CD4-positive, alpha-beta T cell treated with Interferon alpha-2 for 1 hour (primary cell): ENCODE measurements around the gene MCOLN1.

Experiments
- DNase-seq, 2 donors: peaks; one replicate each; pipeline ENCODE4 v3.0.0-alpha.2; 2020 to 2022

Gene MCOLN1

DNA sequence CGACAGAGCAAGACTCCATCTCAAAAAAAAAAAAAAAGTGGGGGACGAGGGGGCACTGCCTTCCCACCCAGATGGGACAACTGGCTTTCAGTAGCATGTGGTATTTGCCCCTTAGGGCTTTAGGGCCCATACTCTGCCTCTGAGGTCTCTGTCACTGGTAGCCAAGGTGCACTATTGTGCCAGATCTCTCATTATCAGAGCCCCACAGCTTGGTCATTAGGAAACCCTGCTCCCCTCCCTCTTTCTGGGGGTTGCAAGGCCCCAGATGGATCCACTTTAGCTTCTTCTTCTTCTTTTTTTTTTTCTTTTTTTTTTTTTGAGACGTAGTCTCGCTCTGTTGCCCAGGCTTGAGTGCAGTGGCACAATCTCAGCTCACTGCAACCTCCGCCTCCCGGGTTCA lies 17.7 kb upstream of the MCOLN1 start:
- DNase-seq, result no peak

GRCh38 chr19:7505288-7505681 lies 17.1 kb upstream of the MCOLN1 start:
- DNase-seq, result no peak

- DNase-seq, result no peak
Measured at GRCh38 chr19:7505682-7506384, 16.6 kb upstream of the MCOLN1 start.

DNA sequence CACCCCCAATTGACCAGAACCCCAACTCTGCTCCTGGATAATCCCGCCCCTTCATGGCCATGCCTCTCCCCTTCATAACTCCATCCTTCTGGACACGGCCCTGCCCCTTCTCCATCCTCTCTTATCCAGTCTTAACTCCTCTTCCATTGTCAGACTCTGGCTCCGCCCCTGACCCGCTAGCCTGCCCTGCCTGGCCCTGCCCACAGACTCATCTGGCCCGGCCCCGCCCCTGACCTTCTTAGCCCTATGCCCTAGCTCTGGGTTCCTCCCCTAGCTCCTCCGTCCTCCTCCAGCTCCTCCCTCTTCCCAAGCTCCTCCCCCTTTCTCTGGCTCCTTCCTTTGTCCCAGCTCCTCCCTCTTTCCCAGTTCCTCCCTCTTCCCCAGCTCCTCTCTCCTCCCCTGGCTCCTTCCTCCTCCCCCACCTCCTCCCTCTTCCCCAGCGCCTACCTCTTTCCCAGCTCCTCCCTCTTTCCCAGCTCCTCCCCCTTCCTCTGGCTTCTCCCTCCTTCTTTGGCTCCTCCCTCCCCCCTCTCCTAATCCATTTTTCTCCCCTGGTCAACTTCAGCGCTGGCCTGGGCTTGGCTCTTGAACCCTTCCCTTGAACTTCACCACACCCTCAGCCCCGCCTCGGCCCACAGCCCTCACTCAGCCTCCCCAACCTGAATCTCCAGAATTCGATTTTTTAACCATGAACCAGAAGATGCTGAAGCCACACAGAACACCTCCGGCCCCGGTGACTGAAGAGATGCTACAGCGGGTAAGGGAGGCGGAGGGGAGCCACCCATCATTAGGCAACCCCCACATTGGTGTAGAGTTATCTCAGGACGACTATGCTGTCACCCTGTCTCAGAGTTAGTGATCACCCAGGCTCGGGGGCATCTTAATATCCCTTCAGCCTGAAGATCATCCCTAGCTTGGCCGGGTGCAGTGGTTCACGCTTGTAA lies 15.8 kb upstream of the MCOLN1 start:
- peak; percentile 41 to 71 for DNase-seq

DNA sequence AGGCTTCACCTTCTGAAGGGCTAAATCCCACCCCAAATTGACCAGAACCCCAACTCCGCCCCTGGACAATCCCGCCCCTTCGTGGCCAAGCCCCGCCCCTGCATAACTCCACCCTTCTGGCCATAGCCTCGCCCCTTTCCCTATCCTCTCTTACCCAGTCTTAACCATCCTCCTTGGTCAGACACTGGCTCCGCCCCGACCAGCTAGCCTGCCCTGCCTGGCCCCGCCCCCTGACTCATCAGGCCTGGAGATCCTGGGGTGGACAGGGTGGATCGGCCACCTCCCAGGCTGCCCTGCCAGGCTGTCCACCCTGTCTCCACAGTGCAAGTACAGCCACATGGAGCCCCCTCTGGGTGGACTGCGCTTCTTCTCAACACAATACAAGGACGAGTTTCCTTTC lies 14.5 kb upstream of the MCOLN1 start:
- peak; percentile 19 to 75 for DNase-seq

- no peak for DNase-seq
Measured at GRCh38 chr19:7509625-7510024, 12.8 kb upstream of the MCOLN1 start.

DNA sequence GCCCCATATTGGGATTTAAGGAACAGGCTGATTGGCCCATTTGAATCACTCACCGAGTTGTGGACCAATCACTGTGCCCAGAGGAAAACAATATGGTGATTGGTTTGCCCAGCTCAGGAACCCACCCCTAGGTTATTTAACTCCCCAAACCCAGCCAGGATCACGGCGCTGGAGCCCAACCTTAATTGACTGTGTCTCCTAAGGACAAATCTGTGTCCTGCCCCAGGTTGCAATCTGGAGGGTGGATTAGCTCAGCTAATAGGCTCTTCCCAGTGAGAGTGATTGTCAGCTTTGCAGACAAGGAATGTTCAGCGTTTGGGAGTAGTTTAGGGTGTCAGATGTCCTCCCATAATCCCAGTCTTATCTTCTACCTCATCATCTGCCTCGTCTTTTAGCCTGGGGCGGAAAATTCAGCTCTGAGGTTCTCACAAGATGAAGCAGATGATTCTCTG lies 10.0 kb upstream of the MCOLN1 start:
- no peak for DNase-seq

GRCh38 chr19:7513809-7514642 lies 8.4 kb upstream of the MCOLN1 start:
- no peak for DNase-seq

GRCh38 chr19:7515110-7515644 lies 7.2 kb upstream of the MCOLN1 start:
- no peak for DNase-seq

- peak; percentile 27 to 36 for DNase-seq
Measured at GRCh38 chr19:7515645-7516151, 6.7 kb upstream of the MCOLN1 start, which contains the start of gene ZNF358. ZNF358 (plus strand) TSS chr19:7516103; CDS start chr19:7519243, 3,140 bp downstream.

- DNase-seq, result no peak
Measured at GRCh38 chr19:7516333-7516732, 6.1 kb upstream of the MCOLN1 start.

- DNase-seq, result no peak
Measured at GRCh38 chr19:7516878-7517277, 5.5 kb upstream of the MCOLN1 start.

DNA sequence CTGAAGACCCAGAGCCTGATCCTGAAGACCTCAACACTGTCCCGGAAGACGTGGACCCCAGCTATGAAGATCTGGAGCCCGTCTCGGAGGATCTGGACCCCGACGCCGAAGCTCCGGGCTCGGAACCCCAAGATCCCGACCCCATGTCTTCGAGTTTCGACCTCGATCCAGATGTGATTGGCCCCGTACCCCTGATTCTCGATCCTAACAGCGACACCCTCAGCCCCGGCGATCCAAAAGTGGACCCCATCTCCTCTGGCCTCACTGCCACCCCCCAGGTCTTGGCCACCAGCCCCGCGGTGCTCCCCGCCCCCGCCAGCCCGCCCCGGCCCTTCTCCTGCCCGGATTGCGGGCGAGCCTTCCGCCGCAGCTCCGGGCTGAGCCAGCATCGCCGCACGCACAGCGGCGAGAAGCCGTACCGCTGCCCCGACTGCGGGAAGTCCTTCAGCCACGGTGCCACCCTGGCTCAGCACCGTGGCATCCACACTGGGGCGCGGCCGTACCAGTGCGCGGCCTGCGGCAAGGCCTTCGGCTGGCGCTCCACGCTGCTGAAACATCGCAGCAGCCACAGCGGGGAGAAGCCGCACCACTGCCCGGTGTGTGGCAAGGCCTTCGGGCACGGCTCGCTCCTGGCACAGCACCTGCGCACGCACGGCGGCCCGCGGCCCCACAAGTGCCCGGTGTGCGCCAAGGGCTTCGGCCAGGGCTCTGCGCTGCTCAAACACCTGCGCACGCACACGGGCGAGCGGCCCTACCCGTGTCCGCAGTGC lies 2.9 kb upstream of the MCOLN1 start:
- no peak for DNase-seq

GRCh38 chr19:7520131-7521051 lies 2.0 kb upstream of the MCOLN1 start:
- DNase-seq, result no peak

DNA sequence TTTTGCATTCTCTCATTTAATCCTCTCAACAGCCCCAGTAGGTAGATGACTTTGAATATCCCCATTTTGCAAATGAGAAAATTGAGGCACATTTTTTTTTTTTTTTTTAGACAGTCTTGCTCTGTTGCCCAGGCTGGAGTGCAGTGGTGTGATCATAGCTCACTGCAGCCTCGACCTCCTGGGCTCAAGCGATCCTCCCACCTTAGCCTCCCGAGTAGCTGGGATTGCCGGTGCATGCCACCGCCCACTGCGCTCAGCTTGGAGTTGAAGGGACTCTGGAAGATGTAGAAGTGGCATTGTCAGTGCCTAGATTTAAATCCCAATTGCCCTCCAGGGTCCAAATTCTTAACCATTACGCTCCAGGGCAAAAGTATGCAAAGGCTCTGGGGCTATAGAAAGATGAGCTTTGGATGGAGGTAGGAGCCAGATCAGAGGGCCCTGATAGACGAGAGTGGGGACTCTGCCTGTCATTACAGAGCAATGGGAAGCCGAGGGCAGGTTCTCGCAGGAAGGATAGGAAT lies 813 bp upstream of the MCOLN1 start:
- no peak for DNase-seq

DNA sequence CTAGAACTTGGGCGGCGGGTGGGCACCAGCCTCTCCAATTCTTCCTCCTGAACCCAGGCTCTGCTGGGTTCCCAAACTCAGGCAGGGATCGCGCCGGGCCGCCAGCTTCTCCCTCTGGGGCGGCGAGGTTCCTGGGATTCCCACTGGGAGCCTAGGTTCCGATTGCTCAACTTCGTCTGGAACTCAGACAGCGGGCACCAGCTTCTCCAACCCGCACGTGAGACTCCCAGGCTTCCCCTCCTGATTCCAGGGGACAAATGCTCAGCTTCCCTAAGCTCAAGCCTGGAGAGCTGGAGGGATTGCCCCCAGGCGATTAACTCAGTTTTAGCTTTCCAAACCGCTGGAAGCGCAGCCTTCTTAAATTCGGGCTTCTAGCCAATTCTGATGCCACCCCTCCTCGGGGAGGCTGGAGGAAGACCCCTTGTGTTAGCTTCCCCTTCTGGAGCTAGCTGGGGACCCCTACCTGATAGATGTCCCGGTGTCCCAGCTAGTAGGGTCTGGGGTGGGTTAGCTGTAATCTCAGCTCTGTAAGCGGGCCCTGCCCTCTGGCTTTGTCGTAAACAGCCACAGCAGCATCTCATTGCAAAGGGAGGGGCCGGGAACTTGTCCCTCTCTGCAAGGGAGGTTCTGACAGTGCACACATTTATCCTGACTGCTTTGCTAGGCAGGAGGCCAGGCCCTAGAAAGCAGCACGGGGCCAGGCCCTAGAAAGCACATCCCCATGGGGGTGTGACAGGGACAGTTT lies 671 bp downstream of the MCOLN1 start:
- no peak for DNase-seq

DNA sequence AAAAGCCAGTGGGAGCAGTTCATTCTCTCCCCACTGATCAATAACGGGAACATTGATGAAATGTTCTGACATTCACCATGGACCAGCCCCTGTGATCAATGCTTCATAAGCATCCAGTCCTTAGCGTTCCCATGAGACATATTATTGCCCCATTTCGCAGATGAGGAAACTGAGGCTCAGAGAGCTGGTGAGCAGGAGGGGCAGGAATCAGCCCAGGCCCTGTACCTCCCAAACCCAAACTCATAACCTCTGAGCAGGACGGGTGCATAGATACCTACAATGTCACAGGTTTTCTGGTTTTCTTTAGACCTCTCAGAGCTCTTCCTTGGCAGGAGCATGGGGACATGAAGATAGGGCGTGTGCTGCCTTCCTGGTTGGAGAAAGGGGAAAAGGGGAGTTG lies 2.1 kb downstream of the MCOLN1 start:
- no peak for DNase-seq

DNA sequence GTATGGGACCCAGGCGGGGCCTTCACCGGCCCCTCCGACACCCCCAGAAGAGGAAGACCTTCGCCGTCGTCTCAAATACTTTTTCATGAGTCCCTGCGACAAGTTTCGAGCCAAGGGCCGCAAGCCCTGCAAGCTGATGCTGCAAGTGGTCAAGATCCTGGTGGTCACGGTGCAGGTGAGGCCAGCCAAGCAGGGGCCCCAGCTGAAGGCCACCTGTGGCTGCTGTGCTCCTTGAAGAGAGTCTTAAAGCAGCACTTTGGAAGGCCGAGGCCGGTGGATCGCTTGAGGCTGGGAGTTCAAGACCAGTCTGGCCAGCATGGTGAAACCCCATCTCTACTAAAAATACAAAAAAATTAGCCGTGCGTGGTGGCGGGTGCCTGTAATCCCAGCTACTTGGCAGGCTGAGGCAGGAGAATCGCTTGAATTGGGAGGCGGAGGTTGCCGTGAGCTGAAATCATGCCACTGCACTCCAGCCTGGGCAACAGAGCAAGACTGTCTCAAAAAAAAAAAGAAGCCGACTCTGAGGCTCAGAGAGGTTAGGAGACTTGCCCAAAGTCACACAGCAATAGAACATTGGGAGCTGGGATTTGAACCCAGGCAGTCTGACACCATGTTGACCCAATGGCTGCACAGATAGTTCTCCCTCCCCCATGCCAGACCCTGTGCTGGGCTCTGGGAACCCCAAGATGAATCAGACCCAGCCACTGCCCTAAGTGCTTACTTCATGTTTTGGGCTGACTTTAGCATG lies 2.7 kb downstream of the MCOLN1 start:
- no peak for DNase-seq
